Activated naive CD8-positive, alpha-beta T cell treated with anti-CD3 and anti-CD28 coated beads, Interleukin-2, amount 10 ng/mL, durations not matched to agents 7 days and 5 days (primary cell): ENCODE data around the gene MMEL1. TPM values are rescaled to one million over a fixed set of nuclear protein-coding genes. Genes with fewer than 3 reads are reported as not detected.
"Not testable (repeated sequence)": the region's sequence is repeated elsewhere in the genome, so short reads cannot be mapped to it uniquely, and the experiment has no call there.

Experiments
- ATAC-seq: fragments of 150-1000 bp; cut with Tn5 transposase; one replicate; pipeline ENCODE4 v1.10.0; 2021; ENCODE audit warnings: low read depth, moderate library complexity
- POLR2A ChIA-PET: fragments of 350-600 bp; sonication (Branson Sonifier 250); formaldehyde crosslinking; loops from one replicate; lab custom pipeline; 2021; ENCODE audit warnings: antibody characterized with exemption; lab: Charles Lee
- DNase-seq: peaks from one replicate; pipeline ENCODE4 v3.0.0; 2021
- H3K27ac Mint-ChIP-seq: one replicate; pipeline ENCODE4 v1.8.0; 2022; ENCODE audit warnings: mild to moderate bottlenecking, mixed read lengths
- H3K27me3 Mint-ChIP-seq: one replicate; pipeline ENCODE4 v1.8.0; 2022; ENCODE audit warnings: mild to moderate bottlenecking, moderate library complexity, mixed read lengths
- H3K36me3 Mint-ChIP-seq: one replicate; pipeline ENCODE4 v1.8.0; 2021; ENCODE audit warnings: mild to moderate bottlenecking, mixed read lengths
- H3K4me1 Mint-ChIP-seq: one replicate; pipeline ENCODE4 v1.8.0; 2021; ENCODE audit warnings: mixed read lengths
- H3K4me3 Mint-ChIP-seq: one replicate; pipeline ENCODE4 v1.8.0; 2022; ENCODE audit warnings: mild to moderate bottlenecking, moderate library complexity, mixed read lengths
- H3K9me3 Mint-ChIP-seq: one replicate; pipeline ENCODE4 v1.8.0; 2021; ENCODE audit warnings: mixed read lengths
- total RNA-seq, 2 experiments: library from RNA; stranded (reverse); gene quantifications; one replicate each; pipeline ENCODE4 v1.2.3, GENCODE V29; 2021

Gene MMEL1
- total RNA-seq, 2 experiments from 2014 or later, result 3.0 to 4.1 TPM

DNA sequence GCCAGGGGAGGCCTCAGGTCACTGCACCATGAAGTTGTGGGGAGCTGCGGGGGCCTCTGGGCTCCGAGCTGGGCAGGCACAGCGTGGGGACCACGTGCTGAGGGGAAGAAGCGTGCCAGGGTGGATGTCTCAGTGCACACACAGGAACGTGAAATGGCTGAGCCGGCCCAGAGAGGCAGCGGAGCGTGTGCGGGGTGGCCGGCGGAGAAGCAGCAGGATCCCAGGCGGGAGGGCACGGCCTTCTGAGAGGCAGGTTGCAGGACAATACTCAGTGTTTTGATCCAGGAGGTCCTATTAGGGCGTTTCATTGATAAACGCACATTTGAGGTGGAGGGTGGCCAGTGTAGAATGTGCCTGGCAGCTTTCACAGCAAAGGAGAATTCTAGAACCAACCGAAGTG lies 63.8 kb downstream of the MMEL1 start:
- POLR2A ChIA-PET, result no interaction called here
- Mint-ChIP-seq H3K9me3 (peaks cover 7% of the 10 kb centered on the region), H3K4me1 (no peaks in the 10 kb centered on the region), H3K36me3 (peaks cover 9% of the 10 kb centered on the region), H3K27ac (no peak overlapping the region), H3K4me3 (no peak overlapping the region), H3K27me3 (no peaks in the 10 kb centered on the region)
- DNase-seq (no peak), ATAC-seq (no peak)

DNA sequence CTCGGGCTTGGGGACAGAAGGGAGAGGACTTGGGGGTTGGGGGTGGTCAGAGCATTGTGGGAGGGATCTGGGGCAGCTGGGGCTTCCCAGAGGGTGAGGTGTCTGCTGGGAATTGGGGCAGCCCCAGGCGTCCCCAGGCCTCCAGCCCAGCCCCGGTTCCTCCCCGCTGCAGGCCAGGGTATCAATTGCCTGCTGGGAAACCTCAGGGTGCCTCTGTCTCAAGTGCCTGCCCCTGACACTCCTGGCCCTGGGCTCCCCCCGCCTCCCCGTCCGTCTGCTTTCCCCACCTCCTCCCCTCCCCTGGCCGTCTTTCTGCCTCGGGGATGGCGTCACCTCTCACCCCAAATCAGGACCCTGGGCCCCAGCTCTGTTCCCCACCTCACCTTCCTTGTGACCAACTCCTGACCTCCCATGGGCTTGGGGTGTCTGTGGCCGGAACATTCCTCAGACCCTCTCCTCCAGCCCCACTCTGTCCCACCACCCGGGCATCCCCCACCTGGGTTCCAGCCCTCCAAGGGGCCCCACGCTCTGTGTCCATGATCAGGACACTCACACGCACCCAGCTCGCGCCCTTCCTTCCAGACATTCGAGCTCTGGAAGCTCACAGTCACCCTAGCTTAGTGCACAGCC lies 64.5 kb downstream of the MMEL1 start:
- H3K4me3 Mint-ChIP-seq, H3K36me3 Mint-ChIP-seq, H3K27ac Mint-ChIP-seq, H3K27me3 Mint-ChIP-seq, DNase-seq, H3K9me3 Mint-ChIP-seq, ATAC-seq, H3K4me1 Mint-ChIP-seq: not testable (repeated sequence)
- POLR2A ChIA-PET, result interaction anchor here (0.6 kb wide), 1 partner anchor 334 kb away, joined by 4 read pairs; no protein-coding TSS in a partner anchor

DNA sequence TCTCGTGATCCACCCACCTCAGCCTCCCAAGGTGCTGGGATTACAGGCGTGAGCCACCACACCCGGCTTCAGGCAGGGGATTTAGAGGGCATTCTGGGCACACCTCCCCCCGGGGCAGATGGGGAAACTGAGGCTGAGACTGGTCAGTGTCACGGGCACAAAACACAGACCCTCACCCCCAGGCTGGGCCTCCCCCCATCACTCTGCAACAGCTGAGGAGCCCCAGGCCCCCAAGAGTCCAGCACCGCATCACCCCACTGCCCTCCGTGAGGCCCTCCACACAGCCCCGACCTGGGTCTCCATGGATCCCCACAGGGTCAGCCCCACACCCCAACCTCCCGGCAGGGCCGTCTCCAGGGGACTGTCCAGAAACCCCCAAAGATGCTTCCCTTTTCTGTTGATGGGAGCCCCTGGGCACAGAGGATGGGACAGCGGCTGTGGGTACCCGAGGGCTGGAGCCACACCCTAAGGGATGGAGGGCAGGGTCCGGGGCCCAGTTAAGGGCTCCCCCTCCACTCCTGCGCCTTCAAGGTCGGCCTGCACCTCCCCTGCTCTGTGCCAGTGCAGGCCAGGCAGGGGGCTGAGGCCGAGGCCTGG lies 65.6 kb downstream of the MMEL1 start:
- Mint-ChIP-seq H3K27me3 (no peaks in the 10 kb centered on the region), H3K9me3 (no peaks in the 10 kb centered on the region), H3K27ac (no peak overlapping the region), H3K36me3 (no peaks in the 10 kb centered on the region), H3K4me3 (no peak overlapping the region), H3K4me1 (no peaks in the 10 kb centered on the region)
- DNase-seq (no peak), ATAC-seq (no peak)
- POLR2A ChIA-PET, result no interaction called here

DNA sequence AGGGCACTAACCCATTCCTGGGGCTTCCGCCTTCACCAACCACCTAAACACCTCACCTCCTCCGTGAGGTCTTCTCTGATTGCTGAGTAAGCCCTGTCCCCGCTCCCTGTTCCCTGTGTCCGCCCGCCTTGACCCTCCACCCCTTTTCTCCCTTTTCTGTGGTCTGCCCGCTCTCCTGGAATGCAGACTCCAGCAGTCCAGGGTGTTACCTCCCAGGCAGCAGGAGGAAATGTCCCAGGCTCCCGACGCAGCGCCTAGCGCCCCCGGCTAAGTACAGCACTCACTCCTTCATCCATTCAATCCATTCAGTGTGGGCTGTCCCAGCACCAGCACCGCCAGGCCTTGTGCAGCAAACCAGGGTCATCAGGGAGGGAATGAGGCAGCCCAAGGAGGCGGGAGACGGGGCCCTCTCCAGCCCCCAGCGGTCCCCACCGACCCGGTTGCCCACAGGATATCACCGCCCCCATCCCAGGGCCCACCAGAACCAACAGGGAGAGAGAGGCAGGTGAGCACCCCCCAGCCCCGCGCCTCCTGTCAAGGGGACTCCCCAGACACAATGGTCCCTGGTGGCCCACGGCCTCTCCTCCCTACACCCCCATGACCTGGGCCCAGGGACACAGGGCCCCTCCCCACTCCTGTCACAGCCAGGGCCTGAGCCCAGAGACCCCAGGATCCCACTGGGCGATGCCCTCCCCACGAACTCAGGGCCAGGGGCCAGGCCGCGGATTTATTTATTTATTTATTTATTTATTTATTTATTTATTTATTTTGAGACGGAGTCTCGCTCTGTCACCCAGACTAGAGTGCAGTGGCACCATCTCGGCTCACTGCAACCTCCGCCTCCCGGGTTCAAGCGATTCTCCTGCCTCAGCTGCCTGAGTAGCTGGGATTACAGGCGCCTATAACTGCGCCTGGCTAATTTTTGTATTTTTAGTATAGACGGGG lies 66.4 kb downstream of the MMEL1 start:
- POLR2A ChIA-PET, result interaction anchor here (0.7 to 1.9 kb wide), 2 partner anchors 10 to 377 kb away, joined by 4 to 9 read pairs; partner anchors contain the start of gene TNFRSF14
- H3K9me3 Mint-ChIP-seq, result no peaks in the 10 kb centered on the region
- H3K27ac Mint-ChIP-seq, result no peak overlapping the region
- DNase-seq (no peak), ATAC-seq (no peak)
- no peaks in the 10 kb centered on the region for H3K36me3 Mint-ChIP-seq
- no peaks in the 10 kb centered on the region for H3K27me3 Mint-ChIP-seq
- H3K4me3 Mint-ChIP-seq, result no peak overlapping the region
- peaks cover under 1% of the 10 kb centered on the region for H3K4me1 Mint-ChIP-seq

DNA sequence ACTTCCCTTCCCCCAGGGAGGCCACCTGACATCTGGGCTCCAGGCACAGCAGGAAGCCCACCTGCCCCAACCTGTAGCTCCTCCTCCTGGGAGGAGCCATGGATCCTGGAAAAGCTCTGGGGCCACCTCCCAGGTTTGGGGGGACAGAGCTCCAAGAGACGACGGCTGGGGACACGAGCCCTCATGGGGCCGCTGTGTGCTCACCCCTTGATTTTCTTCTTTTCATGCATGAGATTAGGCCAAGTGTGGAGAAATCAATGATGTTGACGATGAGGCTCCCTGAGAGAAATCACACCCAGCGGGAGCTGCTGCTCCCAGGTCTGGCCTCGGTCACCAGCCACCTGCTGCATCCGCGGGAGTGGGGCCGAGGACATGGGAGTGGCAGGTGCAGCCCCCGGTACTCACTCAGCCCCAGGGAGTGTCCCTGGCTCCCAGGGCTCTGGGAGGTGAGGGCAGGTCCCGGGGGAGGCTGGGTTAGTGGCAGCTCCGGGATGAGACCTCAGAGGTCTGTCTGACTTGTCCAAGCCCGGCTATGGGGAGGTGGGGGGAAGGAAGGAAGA lies 67.9 kb downstream of the MMEL1 start:
- ATAC-seq (no peak), DNase-seq (no peak)
- Mint-ChIP-seq H3K4me1 (peaks cover 3% of the 10 kb centered on the region), H3K27ac (no peak overlapping the region), H3K27me3 (no peaks in the 10 kb centered on the region), H3K9me3 (no peaks in the 10 kb centered on the region), H3K36me3 (peaks cover 2% of the 10 kb centered on the region), H3K4me3 (no peak overlapping the region)
- POLR2A ChIA-PET, result interaction anchor here (0.8 to 11.0 kb wide), 3 partner anchors 9 to 21 kb away, joined by 3 to 231 read pairs (median 9); partner anchors contain the start of genes PRXL2B and TNFRSF14

DNA sequence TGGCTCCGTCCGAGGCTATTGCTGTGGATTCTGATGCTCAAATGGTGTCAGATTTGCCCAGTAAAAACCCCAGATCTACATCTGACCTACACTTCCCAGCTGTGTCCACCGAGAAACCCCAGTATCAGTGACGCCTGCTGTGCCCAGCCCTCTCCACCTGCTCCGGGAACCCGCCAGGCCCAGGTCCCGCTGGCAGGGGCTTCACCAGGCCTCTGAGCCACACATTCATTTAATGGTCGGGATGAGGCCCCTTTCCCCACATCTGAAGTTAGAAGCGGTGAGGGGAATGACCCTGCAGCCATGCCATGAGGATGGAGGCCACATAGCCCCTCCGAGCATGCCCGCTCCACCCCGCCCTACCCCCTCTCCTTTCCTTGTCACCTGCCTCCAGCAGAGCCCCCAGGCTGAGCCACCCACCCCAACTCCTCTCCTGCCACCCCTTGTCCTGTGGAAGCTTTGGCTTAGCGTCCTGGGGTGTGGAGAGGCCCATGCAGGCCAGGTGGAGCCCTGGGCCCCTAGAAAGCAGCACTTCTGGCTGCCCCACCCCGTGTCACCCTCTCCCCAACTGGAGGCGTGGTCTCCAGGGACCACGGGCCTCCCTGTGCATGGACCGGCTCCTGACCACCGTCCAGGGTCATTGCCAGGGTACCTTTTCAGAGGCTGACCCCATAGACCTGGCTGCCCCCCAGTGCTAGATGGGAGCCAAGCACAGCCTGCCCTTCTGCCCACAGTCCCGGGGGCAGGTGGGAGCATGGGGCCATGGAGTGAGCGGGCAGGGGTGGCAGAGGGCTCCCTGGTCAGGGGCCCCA lies 68.6 kb downstream of the MMEL1 start:
- Mint-ChIP-seq H3K27ac (peak overlapping the region; percentile 61), H3K27me3 (no peaks in the 10 kb centered on the region), H3K36me3 (peaks cover 2% of the 10 kb centered on the region), H3K4me1 (peaks cover 3% of the 10 kb centered on the region), H3K4me3 (no peak overlapping the region), H3K9me3 (no peaks in the 10 kb centered on the region)
- no peak for DNase-seq
- no peak for ATAC-seq
- POLR2A ChIA-PET, result interaction anchor here (1.9 to 11.0 kb wide), 2 partner anchors 8 to 21 kb away, joined by 9 to 231 read pairs; partner anchors contain the start of genes PRXL2B and TNFRSF14

DNA sequence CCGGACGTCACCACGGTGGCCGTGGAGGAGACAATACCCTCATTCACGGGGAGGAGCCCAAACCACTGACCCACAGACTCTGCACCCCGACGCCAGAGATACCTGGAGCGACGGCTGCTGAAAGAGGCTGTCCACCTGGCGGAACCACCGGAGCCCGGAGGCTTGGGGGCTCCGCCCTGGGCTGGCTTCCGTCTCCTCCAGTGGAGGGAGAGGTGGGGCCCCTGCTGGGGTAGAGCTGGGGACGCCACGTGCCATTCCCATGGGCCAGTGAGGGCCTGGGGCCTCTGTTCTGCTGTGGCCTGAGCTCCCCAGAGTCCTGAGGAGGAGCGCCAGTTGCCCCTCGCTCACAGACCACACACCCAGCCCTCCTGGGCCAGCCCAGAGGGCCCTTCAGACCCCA lies 69.6 kb downstream of the MMEL1 start:
- POLR2A ChIA-PET, result interaction anchor here (0.7 to 11.0 kb wide), 2 partner anchors 9 to 22 kb away, joined by 3 to 231 read pairs; partner anchors contain the start of gene PRXL2B

DNA sequence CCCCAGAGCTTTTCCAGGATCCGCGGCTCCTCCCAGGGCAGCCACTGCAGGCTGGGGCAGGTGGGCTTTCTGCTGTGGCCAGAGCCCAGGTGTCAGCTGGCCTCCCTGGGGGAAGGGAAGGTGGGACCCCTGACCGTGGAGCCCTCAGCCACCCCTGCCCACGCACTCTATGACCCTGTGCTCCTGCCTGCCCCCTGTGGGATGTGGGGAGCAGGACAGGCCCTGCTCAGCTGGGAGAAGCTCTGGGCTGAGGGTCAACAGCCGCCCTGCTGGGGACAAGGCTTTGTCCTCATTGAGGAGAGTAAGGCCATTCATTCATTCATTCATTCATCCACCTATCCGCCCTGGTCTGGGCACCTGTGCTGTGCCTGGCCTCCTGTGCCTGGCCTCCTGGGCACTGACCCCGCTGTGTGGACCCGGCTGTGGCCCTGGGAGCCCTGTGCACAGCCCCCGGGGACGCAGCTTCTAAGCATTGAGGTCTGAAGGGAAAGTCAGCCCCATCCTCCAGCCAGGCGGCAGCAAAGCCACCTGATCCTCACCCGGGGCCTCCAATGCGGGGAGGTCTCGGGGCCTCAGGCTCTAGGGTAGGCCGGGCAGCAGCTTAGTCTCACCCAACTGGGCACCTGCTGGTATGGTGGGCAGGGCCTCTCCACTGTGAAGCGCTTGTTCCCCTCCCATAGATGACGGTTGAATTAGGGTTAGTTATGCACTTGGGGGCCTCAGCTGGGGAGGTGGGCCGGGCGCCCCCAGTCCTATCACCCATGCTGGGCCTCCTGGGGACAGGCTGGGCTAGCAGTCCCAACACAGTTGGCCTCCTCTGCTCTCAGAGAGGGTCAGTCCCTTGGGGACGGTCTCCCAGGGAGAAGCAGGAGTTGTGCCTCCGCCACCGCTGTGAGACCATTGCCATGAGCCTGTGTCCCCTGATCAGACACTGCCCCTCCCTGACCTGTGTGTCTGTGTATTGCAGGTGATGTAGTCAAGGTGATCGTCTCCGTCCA lies 70.6 kb downstream of the MMEL1 start:
- peak; percentile 46 for ATAC-seq

More for the DNA sequence above, 69.6 kb downstream of the MMEL1 start:
- peaks cover 4% of the 10 kb centered on the region for H3K4me1 Mint-ChIP-seq
- peaks cover 4% of the 10 kb centered on the region for H3K36me3 Mint-ChIP-seq
- H3K9me3 Mint-ChIP-seq, result no peaks in the 10 kb centered on the region
- ATAC-seq (no peak), DNase-seq (no peak)
- no peak overlapping the region for H3K27ac Mint-ChIP-seq
- H3K4me3 Mint-ChIP-seq, result no peak overlapping the region
- no peaks in the 10 kb centered on the region for H3K27me3 Mint-ChIP-seq

DNA sequence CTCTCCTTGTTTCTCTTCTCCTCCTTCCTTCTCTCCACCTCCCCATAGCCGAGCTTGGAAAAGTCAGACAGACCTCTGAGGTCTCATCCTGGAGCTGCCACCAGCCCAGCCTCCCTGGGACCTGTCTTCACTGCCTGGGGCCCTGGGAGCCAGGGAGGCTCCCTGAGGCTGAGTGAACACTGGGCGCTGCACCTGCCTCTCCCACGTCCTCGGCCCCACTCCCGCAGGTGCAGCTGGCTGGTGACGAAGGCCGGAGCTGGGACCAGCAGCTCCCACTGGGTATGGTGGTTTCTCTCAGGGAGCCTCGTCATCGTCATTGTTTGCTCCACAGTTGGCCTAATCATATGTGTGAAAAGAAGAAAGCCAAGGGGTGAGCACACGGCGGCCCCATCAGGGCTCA lies 71.4 kb downstream of the MMEL1 start:
- POLR2A ChIA-PET, result interaction anchor here (1.3 to 11.0 kb wide), 5 partner anchors 13 to 24 kb away, joined by 4 to 231 read pairs (median 4); partner anchors contain the start of gene PRXL2B
- Mint-ChIP-seq H3K4me1 (peaks cover 9% of the 10 kb centered on the region), H3K36me3 (peaks cover 8% of the 10 kb centered on the region), H3K27me3 (no peaks in the 10 kb centered on the region), H3K27ac (peak overlapping the region; percentile 77), H3K4me3 (no peak overlapping the region), H3K9me3 (no peaks in the 10 kb centered on the region)
- DNase-seq (no peak), ATAC-seq (no peak)

More for the DNA sequence above, 70.6 kb downstream of the MMEL1 start:
- no peak overlapping the region for H3K4me3 Mint-ChIP-seq
- no peaks in the 10 kb centered on the region for H3K27me3 Mint-ChIP-seq
- DNase-seq, result no peak
- peaks cover 9% of the 10 kb centered on the region for H3K4me1 Mint-ChIP-seq
- no peak overlapping the region for H3K27ac Mint-ChIP-seq
- POLR2A ChIA-PET, result interaction anchor here (1.5 to 11.0 kb wide), 3 partner anchors 12 to 23 kb away, joined by 4 to 231 read pairs (median 15); partner anchors contain the start of gene PRXL2B
- peaks cover 4% of the 10 kb centered on the region for H3K36me3 Mint-ChIP-seq
- H3K9me3 Mint-ChIP-seq, result no peaks in the 10 kb centered on the region

DNA sequence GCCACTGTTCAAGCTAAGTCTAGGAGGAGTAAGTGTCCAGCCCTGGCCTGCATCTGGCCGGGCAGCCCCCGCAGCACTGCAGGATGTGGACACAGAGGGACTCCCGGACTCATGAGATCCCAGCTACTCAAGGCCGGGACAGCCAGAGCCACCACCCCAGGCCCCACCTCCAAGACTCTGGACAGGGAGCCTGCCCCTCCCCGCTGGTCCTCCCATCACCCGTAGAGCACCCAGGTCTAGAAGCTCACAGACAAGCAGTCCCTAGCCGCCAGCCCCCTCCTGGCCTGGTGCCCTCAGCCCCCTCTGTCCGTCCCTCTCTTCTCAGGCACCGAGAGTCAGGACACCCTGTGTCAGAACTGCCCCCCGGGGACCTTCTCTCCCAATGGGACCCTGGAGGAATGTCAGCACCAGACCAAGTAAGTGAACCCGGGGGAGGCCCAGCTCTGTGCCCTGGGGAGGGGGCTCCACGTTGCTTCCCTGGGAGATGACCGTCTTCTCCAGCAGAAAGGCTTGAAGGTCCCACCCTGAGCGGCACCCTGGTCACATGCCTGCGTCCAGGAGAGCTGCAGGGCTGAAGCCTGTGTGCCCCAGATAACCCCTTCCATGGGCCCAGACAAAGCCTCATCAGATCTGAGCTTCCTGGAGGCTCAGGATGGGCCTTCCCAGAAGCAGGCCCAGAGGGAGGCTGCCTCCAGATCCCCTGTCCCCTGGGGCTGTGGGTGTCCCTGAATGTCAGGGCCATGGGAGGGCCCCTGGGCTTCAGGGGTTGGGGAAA lies 72.3 kb downstream of the MMEL1 start:
- ATAC-seq, result no peak
- POLR2A ChIA-PET, result interaction anchor here (1.3 to 11.0 kb wide), 5 partner anchors 12 to 25 kb away, joined by 4 to 231 read pairs (median 4); partner anchors contain the start of gene PRXL2B
- DNase-seq, result no peak
- no peak overlapping the region for H3K4me3 Mint-ChIP-seq
- H3K9me3 Mint-ChIP-seq, result no peaks in the 10 kb centered on the region
- H3K36me3 Mint-ChIP-seq, result peaks cover 12% of the 10 kb centered on the region
- H3K27ac Mint-ChIP-seq, result peak overlapping the region; percentile 30
- H3K27me3 Mint-ChIP-seq, result no peaks in the 10 kb centered on the region
- H3K4me1 Mint-ChIP-seq, result peaks cover 11% of the 10 kb centered on the region
